HG02678 (cell line): ENCODE measurements around the gene CSGALNACT2.

Source experiments
- ATAC-seq: cut with Tn5 transposase; IDR thresholded peaks from one replicate; pipeline ENCODE4 v1.9.1; 2021; ENCODE audit warnings: mild to moderate bottlenecking, moderate library complexity; ENCODE audit not compliant: unreplicated experiment

CSGALNACT2 gene

GRCh38 chr10:43226851-43227845 lies 88.9 kb downstream of the CSGALNACT2 start:
- no peak for ATAC-seq

GRCh38 chr10:43227911-43228782 lies 89.9 kb downstream of the CSGALNACT2 start:
- ATAC-seq: no peak

- ATAC-seq: no peak
Observed at GRCh38 chr10:43228783-43229207, 90.5 kb downstream of the CSGALNACT2 start.

- ATAC-seq: no peak
Observed at GRCh38 chr10:43229208-43230061, 91.2 kb downstream of the CSGALNACT2 start.

GRCh38 chr10:43230101-43230908 lies 92.1 kb downstream of the CSGALNACT2 start:
- no peak for ATAC-seq

- ATAC-seq: no peak
Observed at GRCh38 chr10:43230909-43231522, 92.8 kb downstream of the CSGALNACT2 start.

- no peak for ATAC-seq
Observed at GRCh38 chr10:43231523-43232078, 93.4 kb downstream of the CSGALNACT2 start.

- no peak for ATAC-seq
Observed at GRCh38 chr10:43233601-43234430, 95.6 kb downstream of the CSGALNACT2 start.

- no peak for ATAC-seq
Observed at GRCh38 chr10:43234471-43235041, 96.3 kb downstream of the CSGALNACT2 start.
